ENCODE data around the gene RAMP3.
"Not testable (repeated sequence)": the region's sequence is repeated elsewhere in the genome, so short reads cannot be mapped to it uniquely, and the experiment has no call there.

Gene RAMP3

DNA sequence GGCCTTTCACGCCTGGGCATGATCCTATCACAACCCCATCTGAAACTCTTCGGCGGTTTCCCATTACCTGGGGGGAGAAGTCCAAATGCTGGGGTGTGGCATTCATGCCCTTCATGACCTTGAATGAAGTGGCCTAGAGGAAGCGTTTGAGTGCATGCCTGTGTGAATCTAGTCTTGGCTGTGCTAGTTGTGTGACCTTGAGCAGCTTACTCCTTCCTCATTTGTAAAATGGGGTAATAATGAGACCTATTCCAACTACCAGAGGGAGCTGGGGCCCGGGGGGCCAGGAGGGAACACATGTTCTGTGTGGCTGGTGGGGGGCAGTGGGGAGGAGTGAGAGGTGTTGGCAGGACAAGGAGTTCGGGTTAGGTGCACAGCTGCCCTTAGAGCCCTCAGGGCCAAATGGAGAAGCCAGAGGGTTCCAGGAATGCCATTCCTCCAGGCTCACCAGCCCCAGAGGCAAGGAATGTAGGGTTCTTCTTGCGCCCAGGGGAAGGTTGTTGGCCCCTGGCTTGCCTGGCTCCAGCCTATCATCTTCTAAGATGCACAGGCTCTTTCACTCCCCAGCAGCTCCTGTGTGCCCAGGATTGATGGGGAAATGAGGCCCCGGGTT lies 24.8 kb upstream of the RAMP3 start:
- DNase-seq, result no peak

DNA sequence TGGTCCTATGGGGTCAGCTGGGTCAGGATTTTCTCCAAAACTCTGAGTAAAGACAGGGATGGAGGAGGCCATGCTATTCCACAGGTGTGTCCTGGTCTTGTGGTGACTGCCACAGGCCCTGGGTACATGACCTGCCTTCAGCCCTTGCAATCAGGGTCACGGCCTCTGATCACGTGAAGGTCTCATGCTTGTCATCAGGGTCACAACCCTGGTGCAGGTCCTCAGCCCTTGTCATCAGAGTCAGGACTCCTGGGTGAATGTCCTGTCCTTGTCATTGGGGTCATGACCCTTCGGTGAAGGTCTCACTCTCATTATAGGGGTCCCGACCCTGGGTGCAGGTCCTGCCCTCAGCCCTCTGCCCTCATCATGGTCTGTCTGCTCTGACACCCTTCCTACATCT lies 24.2 kb upstream of the RAMP3 start:
- DNase-seq, result no peak

- DNase-seq, result no peak
Measured at GRCh38 chr7:45133877-45134276, 23.7 kb upstream of the RAMP3 start.

DNA sequence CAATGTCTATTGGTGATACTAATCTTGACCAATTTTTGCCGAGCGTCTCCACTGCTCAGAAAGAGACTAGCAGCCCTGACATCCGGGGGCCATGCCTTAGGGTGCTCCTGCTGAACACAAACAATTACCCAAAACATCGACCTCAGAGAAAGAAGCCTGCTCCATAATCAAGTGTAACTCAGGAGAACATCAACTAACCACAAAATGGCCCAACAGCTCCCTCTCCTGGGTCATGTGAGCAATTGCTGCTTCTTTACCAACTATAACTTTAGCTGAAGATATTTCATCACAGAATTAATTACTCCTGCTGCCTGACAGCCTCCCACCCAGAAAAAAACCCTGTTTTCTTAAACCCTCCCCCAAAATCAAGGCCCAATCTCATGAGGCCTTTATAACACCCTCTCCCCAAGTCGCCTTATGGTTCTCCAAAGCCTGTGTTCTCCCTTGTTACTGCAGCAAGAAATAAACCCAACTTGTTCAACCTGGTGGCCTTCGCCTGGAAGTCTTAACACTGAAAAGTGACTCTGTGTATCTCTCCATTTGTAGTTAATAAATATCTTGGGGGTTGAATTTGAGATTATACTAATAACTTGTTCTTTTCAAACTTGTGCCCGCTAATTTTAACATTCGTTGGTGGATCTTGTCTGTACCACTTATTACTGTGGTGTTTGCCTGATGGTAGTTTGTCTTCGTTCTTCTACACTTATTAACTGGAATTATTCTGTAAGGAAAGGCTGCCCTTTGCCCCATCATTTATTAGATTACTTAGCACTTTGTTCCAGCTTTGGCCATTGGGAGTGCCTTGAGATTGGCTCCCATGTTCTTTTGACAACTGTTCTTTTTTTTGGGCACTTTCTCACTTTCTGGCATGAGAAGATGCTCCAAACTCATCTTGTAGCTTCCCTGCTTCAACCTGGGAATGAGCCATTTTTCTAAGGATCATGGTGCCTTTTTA lies 21.2 kb upstream of the RAMP3 start:
- DNase-seq, result peak; percentile 76

DNA sequence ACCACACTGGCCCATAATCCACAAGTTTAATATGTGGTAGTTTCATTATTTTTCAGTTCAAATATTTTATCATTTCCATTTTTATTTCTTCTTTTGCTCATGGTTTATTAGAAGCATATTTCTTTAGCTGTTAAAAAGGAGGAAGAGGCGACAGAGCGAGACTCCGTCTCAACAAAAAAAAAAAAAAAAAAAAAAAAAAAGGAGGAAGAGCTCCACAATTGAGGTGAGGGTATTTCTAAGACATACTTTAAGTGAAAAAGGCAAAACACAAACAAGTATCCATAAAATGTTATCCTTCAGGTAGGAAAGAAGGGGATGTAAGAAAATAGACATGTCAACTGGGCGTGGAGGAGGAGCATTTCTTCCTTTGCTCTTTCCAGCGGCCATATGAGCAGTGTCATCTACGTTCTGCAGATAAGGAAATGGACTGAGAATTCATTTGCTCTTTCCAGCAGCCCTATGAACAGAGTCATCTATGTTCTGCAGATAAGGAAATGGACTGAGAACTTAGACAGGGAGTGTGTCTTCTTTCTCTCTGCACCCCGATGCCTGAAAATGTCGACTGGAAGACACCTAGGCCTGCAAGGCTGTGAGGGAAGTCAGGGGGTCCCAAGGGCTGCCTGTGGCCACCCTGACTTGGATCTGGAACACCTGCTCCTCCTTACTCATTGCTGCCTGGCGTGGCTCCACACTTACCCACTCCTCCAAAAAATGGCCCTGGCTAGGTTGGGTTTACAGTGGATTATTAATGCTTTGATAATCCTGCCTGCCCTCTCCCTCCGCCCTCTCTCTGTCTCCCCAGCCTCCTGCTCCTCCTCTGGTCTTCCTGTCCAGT lies 18.9 kb upstream of the RAMP3 start:
- no peak for DNase-seq

- no peak for DNase-seq
Measured at GRCh38 chr7:45140827-45141226, 16.8 kb upstream of the RAMP3 start.

DNA sequence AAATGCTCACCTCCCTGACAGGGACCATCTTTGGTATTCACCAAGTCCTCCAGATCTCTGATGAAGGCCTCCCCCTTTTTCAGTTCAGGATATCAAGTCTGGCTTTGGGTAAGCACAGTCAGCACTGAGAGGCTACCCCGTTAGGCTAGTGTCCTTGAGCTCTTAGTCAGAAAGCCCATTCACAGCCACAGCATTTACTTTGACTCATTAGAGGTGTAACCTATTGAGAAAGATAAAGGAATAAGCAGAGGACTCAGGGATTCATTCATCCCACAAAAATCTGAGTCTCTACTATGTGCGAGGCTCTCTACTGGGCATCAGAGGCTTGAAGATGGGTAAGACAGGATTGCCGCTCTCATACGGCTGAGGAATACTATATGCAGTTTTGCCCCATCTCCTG lies 14.0 kb upstream of the RAMP3 start:
- DNase-seq, result no peak

GRCh38 chr7:45145881-45146280 lies 11.7 kb upstream of the RAMP3 start:
- DNase-seq, result no peak

- DNase-seq, result no peak
Measured at GRCh38 chr7:45146531-45147379, 10.8 kb upstream of the RAMP3 start.

GRCh38 chr7:45147858-45148652 lies 9.5 kb upstream of the RAMP3 start:
- no peak for DNase-seq

DNA sequence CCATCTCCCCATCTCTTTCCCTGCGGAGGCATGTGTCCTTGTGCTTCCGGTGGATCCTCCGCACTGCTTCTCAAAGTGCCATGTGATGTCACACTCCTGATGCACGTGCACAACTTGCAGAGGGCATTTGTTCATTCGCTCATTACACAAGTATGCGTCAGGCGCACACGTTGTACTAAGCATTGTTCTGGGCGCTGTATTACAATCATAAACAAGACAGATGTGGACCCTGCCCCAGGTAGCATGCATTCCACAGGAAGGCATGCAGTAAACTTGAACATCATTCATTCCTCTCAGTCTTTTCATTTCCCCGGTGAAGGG lies 9.0 kb upstream of the RAMP3 start:
- DNase-seq, result no peak

- no peak for DNase-seq
Measured at GRCh38 chr7:45149606-45150005, 8.0 kb upstream of the RAMP3 start.

GRCh38 chr7:45150199-45150598 lies 7.4 kb upstream of the RAMP3 start:
- DNase-seq, result no peak

DNA sequence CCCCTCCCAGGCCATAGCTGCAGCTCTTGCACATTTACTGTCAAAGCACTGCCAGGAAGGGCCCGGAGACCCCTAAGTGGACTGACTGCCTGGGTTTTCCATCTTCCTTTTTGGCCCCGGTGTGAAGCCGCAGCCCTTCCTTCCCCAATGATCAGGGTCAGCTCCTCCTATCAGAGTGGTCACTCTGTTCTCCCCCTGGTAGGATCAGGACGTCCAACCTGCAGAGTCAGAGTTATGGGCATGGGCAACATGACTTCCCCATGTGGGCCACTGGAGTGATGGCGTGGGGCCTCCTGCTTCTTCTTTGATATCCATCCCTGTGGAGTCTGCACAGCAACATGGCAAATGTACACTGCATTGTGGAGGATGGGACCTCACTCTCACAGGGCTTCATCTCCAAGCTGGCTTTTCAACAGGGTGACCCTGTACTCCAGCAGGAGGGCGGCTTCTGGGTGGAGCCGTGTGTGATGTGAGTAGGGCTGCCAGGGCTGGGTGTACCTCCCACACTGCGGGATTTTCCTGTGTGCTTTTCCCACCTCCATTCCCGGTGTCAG lies 6.4 kb upstream of the RAMP3 start:
- no peak for DNase-seq

DNA sequence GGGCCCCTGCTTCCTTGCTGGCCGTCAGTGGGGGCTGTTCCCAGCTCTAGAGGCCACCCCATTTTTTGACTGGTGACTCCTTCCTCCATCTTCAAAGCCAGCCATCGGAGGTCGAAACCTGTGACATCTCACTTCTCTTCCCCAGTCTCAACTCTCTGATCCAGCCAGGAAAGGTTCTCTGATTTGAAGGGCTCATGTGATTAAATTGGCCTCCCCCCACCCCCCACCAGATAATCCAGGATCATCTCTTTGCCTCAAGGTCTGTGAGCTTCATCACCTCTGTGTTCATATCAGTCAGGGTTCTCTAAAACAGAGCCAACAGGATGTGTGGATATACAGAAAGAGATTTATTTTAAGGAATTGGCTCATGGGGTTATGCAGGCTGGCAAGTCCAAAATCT lies 5.6 kb upstream of the RAMP3 start:
- DNase-seq, result no peak

DNA sequence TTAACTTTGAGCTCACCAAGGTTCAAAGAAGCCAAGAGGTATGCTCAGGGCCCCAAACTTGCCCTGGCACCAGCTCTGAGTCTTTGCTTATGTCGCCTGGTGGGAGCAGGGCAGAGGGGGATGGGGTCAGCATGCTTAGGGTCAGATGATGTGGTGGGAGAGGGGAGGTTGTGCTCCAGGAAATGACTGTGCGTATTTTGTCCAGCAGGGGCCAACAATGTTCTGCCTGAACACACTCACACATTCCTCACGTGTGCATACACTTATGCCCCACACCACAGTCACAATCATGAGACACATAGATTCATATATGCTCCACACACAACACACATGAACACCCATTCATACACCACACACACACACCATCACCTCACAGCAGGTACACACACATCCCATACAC lies 4.4 kb upstream of the RAMP3 start:
- DNase-seq, result no peak

DNA sequence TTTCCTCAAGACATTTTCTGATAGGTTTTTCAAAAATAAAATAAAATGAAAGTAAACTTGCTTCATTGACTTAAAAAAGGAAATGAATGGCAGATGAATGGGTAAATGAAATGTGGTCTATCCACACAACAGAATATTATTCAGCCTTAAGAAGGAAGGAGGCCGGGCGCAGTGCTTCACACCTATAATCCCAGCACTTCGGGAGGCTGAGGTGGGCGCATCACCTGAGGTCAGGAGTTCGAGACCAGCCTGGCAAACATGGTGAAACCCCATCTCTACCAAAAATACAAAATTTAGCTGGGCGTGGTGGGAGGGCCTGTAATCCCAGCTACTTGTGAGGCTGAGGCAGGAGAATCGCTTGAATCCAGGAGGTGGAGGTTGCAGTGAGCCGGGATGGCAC lies 3.7 kb upstream of the RAMP3 start:
- not testable (repeated sequence) for DNase-seq

- DNase-seq, result no peak
Measured at GRCh38 chr7:45155357-45155900, 2.2 kb upstream of the RAMP3 start.

GRCh38 chr7:45155941-45156340 lies 1.6 kb upstream of the RAMP3 start:
- no peak for DNase-seq

- DNase-seq, result no peak
Measured at GRCh38 chr7:45156516-45157272, 897 bp upstream of the RAMP3 start.

DNA sequence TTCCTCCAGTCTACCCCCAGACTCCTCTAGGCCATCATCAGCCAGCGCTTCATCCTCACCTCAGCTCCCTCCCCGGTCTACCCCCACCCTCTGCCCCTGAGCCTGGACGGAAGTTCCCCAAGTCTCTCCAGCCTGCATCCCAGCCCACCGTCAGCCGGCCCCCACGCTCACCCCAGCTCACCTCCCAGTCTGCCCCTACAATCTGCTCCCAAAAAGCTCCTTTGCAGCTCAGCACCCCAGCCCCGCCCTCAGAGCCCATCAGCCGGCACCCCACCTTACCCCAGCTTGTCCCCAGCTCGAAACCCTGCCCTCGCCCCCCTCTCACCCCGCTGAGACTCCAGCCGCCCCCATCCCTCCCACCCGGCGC lies 322 bp upstream of the RAMP3 start:
- no peak for DNase-seq

Data from NCI-H69 (cell line).